Inflammatory macrophage treated with lipopolysaccharide for 1 hour (primary cell): ENCODE data around the gene MAD1L1.
A peak's percentile ranks its signal among the peaks of the same experiment; 100 is the strongest.

Source experiments
- DNase-seq, 2 donors: peaks; one replicate each; pipeline ENCODE4 v3.0.0-alpha.2; 2020 to 2022

MAD1L1 gene

DNA sequence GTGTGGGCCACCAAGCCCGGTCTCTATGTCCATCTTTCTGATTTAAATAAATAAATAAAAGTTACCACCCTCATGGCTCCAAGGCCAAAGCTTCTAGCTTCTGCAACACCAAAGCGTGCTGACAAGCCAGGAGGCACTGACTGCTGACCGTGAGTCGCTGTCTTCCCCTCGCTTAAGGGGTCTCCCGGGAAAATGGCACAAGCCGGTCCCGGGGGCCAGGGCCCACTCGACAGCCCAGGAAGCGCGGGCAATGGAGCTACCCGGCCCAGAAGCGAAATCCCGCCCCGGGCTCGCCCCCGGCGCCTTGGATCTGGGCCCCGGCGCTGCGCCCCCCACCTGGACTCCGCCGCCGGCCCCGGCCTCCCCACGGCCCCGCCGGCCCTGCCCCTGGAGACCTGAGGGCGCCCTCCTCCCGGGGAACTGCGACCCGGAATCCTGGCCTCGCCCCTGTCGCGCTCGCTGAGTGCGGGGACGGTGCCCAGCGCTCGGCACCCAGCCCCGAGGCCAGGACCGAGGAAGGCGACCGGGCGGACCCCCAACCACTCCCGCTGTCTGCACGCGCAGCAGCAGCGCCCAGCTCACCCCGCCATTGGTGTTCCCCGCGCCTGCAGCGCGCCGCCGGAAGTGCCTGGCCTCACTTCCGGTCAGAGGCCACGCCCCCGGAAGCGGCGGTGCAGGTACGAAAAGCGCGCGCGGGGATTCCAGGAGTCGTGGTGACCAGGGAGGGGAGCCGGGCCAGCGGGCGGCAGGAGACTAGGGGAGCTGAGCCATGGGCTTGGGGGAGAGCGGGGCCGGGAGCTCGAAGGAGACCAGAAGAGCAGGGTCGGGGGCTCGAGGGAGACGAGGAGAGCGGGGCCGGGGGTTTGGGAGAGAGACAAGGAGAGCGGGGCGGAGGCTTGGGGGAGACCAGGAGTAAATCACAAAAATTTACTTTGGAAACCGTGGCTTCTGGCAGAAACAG is 9.1 kb upstream of the MAD1L1 start, which contains the start of the genes MRM2 and NUDT1:
MRM2 (minus strand) TSS at position 626 of the 961 bp plus-strand sequence; CDS start at position 590, 36 bp downstream.
NUDT1 (plus strand) TSS at position 647 of the 961 bp plus-strand sequence. CDS start 2,349 bp downstream, outside the sequence.
- peak; percentile 72 to 86 for DNase-seq

DNA sequence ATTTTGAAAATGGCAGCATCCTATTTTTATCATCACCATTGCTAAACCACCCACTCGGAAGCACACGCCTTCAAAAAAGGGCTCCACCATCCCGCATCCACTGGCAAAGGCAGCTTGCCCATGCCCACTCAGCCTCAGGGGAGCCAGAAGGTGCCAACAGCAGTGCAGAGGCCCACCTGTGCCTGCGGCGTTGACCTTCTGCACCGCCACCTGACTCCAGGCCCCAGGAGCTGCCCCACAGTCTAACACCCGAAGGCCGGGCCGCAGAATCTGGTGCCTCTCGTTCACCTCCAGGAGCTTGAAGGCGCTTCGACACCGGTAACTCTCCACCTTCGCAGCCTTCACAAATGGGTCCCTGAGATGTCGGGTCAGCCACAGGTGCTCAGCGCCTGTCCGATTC is 6.5 kb upstream of the MAD1L1 start:
- DNase-seq: no peak

DNA sequence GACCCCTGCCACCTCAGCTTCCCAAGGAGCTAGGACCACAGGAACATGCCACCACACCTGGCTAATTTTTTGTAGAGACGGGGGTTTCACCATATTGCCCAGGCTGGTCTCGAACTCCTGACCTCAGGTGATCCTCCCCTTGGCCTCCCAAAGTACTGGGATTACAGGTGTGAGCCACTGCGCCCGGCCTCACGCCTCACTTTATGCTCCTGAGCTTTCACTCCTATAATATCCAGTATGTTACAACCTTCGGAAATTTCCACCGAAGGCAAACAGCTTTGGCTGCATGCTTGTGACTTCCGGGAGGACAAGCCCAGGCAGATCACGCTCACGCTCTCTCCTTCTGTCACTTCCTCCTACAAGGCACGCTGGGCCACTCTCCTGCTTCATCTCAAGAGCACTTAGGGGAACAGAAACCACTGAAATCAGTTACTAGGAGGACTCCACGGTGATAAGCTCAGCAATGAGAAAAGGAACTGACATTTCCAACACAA is 4.4 kb upstream of the MAD1L1 start:
- peak; percentile 85 to 93 for DNase-seq

DNA sequence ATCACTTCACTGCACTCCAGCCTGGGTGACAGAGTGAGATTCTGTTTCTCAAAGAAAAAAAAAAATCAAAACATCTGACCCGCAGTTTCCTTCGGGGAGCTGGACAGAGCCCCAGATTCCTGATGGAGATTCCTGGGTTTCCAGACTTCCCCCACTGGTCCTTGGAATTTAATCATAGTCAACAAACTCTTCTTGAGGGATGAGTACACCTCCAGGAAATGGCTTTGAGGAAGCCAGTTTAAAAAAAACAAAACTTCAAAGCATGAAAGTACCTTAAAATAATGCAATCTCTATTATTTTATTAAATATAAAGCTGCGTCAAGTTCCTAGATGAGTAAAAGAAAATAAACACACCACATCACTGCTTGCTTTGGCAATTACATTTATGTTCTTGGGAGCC is 1.2 kb upstream of the MAD1L1 start:
- DNase-seq: no peak

DNA sequence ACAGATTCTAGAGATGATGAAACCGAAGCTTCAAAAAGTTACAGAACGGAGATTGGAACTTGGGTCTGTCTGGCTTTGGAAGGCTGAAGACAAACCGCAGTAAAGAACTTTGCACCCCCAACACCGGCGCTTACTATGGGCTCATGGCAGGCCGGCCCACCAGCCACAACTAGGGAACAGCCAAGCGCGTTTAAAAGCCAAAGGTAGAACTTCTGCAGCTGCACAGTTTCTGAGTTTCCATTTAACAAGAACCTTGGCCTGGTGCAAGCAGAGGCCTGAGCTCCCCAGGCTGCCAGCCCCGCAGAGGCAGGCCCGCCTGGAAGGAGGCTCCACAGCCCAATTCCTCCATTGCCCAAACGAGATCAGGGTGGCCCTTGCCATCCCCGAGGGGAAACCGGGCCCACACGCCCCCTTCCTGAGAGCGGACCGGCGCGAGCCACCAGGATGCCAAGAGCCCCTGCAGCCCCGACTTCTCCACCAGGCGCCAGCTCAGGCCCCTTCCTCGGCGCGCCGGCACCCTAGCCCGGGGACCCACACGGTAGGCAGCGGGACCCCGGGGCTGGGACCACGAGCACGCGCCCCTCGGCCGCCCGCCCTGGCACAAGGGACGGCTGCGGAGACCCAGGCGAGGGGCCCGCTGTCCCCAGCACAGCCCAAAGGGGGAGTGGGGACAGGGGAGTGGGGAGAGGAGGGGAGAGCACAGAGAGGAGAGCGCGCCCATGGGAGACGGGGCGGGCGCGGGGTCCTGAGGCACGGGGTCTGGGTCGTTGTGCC is 566 bp downstream of the MAD1L1 start:
- DNase-seq: no peak

DNA sequence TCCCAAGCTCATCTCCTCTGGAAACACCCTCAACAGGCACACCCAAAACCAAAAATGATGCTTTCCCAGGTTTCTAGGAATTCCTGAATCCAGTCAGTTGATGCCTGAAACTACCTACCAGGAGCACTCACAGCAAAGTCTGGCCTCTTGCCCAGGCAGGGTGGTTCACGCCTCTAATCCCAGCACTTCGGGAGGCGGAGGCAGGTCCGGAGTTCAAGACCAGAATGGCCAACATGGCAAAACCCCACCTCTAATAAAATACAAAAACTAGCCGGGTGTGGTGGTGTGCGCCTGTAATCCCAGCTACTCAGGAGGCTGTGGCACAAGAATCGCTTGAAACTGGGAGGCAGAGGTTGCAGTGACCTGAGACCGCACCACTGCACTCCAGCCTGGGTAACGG is 1.9 kb downstream of the MAD1L1 start:
- no peak for DNase-seq

DNA sequence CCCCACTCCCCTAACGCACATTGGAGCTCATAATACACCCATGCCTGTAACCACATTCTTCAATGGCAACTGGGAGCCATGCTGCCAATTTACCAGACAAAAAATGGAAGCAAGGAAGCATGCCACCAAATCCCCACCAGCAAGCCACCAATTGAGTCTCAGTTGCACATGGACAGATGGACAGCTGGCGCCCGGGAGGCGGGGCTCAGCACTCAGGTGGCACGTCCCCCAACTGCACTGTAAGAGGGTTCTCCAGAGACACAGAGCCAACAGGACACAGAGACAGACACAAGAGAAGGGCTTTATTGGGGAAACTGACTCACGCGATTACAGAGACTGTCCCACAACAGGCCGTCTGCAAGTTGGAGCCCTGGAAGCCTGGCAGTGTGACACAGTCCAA is 2.5 kb downstream of the MAD1L1 start:
- no peak for DNase-seq

DNA sequence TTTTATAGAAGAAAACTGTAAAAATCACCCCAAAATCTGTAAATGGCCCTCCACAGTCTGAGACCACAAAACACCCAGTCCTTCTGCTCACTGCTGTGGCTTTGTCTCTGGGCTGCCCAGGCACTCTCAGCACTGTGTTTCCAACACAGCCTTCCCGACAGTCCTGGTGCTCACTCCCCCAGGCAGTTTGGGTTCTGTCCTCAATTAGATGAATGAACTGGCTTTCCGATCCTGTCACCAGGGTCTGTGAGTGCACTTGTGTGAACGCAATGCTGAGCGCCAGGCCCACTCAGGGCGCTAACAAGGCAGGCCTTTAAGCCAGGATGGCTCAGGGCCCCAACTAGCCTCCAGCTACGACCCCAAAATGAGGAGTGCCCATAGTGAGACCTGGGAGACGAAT is 3.3 kb downstream of the MAD1L1 start:
- no peak for DNase-seq

DNA sequence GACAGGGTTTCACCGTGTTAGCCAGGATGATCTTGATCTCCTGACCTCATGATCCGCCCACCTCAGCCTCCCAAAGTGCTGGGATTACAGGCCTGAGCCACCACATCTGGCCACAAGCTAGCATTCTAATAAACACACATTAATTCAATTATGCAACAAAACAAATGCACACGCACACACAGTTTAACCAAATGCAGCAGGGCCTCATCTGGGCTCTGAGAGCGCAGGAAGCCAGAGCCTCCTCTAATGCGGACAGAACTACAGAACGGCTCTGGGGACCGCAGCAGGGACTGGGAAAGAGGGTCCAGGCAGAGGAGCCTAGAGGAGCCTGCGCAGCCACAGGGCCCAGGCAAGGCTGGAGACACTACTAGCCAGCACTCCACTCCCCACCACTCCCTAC is 3.8 kb downstream of the MAD1L1 start:
- no peak for DNase-seq

DNA sequence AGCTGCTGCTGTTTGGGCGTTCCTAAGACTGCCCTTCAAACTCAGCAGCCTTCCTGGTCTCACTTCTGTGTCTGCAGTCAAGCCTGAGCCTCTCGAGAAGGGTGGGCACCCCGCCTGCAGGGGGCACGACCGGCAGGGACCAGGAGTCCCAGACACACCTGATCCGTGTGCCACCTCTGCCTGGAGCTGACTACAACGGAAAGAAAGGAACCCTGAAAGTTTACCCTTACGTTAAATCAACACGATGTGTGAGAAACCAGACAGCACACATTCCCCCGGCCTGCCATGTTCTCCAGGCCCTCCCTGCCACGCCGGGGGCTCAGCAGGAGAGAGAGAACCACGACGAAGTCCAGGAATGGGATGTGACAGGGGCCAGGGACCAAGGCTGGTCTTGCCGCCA is 5.0 kb downstream of the MAD1L1 start:
- DNase-seq: no peak

DNA sequence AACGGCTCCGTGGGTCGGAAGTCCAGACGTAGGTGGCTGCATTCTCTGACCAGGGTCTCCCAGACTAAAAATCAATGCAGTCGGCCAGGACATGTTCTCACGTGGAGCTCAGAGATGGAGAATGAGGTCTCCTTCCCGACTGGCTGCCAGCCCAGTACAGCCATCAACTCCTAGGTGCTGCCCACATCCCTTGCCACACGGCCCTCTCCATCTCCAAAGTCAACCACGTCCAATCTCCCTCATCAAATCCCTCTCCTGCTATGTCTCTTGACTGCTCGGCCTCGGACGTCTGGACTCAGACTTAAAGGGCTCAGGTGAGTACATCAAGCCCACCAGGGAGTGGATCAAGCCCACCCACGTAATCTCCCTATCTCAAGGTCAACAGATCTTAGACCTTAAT is 6.9 kb downstream of the MAD1L1 start:
- no peak for DNase-seq

DNA sequence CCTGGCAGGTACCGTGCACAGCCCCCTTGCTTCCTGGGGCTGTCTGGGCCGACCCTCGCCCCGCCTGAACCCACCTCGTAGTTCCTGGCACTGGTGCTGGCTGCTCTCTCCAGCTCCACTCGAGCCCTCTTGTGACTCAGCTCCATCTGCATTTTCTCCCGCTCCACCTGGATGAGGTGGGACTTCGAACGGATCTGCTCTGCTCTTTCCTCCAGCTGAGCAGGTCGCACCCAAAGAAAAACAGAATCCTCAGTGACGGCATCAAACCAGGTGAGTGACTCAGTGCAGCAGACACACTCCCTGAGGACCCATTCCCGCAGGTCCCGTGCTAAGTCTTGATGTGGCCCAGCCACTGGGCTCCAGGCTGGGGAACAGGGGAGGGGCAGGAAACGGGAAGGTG is 7.4 kb downstream of the MAD1L1 start:
- DNase-seq: no peak

DNA sequence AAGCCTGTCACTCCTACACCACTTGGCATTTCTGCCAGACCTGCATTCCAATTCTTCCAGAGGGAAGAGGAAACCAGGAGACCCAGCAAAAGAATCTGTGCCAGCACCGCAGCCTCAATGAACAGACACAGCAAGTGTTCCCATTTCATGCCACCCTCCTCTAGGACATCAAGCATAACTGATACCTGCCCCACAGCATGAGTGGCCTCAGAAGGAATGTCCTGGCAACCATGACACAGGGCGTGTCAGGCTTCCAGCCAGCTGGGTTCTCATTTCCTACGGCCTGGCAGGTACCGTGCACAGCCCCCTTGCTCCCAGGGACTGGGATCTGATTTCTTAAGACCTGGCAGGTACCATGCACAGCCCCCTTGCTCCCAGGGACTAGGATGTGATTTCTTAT is 7.8 kb downstream of the MAD1L1 start:
- DNase-seq: no peak

DNA sequence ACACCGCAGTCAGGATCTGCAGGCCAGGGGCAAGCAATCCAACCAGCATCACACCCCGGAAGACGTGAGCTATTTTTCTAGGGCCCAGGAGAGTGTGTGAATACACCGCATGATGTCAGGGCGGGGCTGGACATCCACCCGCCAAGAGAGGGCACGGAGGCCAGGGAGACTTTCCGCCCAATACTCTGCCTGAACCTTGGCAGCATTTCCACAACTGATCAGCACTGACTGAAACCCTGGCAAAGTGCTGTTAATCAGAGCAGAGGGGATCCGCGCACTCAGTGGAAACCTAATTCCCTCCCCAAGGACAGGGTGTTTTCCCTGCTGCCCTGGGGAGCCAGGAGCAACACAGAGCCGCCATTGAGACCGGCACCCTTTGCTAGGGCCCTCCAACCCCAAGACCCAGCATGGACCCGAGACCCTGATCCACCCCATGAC is 8.2 kb downstream of the MAD1L1 start:
- no peak for DNase-seq

DNA sequence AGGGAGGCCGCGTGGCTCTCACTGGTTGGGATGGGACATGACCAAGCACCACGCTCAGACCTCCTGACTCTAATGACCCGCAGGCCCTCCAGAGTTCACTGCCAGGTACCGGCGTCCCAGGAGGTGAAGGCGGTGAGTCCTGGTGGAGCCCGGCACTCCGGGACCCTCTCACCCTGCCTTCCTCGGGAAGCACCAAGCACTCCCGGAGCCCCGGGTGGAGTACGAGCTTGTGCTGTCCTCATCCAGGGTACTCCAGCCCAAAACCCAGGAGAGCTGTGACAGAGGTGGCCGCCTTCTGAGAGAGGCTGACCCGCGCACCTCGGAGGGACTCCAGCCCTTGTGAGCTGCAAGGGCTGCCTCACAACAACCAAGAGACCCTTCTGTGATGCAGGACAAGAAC is 9.4 kb downstream of the MAD1L1 start:
- DNase-seq: no peak

DNA sequence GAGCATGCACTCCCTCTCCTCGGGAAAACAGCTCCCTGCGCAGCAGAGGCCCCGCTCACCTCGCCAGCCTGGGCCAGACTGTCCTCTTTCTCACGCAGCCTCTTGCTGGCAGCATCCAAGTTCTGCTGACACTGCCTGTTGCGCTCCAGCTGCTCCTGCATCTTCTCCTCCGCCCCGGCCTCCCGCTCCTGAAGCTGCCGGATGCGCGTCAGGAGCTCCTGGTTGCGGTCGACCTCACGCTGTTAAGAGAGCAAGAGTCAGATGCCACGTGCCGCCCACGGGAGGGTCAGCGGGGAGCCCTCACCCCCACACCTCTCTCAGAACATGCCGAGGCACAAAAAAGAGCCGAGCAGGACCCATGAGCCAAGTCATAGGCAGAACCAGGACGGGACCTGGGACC is 10.2 kb downstream of the MAD1L1 start:
- no peak for DNase-seq

DNA sequence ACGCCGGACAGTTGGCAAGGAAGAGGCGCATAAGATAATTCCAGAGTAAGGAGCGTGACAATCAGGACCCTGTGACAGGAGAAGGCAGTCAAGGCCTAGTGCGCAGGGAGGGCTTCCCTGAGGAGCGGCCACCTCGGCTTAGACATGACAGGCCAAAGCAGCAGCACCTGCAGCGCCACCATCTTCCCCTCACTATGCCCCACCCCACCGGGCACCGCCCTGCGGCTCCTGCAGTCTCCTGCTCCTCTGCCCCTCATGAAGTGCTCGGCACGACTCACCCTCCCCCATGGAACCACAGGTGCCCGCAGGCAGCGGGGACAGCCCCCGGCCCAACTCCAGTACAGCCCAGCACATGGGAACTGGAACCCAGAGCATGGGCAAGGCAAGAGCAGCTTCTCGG is 11.8 kb downstream of the MAD1L1 start:
- no peak for DNase-seq

DNA sequence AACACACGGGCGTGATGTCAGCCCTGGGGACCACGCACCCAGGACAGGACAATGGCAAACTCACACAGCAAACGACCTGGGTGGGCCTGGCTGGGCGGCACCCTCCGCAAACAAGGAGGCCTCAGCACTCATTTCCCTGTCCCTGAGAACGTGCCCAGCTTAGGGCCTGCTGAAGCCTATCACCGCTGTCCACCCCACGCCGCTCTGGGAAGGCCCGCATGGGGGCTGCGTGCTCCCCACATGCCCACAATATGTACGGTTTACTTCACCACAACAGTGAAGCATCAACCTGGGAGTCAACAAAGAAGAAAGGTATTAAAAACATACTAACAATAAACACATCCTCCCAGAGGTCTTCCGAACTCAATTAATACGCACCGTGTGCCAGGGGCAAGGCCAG is 12.2 kb downstream of the MAD1L1 start:
- no peak for DNase-seq

DNA sequence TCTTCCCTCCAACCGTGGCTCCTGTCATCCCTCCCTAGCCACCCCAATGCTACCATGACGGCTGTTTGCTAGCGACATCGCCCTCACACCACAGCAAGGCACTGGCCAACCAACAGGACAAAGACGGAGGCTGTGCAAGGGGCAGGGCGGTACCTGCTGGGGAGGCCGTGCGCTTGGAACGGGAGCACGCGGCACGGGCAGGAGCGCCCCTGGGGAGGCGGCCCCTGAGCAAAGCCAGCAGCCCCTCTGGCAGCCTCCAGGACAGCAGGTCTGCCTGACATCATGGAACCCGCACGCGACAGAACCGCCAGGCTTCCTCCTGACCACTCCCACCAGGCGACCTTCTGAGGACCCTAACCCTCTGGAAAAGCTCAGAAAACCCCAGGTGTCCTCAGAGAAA is 12.7 kb downstream of the MAD1L1 start:
- no peak for DNase-seq

DNA sequence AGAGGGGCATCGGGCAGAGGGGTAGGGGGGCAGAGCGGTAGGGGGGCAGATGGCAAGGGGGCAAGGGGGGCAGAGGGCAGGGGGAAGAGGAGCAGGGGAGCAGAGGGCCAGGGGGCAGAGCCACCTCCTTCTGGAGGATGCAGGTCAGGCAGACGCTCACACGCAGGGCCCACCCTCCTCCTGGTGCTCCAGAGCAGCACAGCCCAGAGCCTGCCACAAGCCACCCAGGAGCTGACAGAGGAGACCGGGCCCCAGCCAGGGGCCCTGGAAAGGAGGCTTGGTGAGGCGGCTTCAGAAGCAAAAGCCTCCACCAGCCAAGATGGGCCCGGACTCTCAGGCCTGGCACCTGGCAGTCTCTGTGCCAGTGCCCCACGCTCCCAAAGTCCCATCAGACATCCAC is 13.1 kb downstream of the MAD1L1 start:
- no peak for DNase-seq

DNA sequence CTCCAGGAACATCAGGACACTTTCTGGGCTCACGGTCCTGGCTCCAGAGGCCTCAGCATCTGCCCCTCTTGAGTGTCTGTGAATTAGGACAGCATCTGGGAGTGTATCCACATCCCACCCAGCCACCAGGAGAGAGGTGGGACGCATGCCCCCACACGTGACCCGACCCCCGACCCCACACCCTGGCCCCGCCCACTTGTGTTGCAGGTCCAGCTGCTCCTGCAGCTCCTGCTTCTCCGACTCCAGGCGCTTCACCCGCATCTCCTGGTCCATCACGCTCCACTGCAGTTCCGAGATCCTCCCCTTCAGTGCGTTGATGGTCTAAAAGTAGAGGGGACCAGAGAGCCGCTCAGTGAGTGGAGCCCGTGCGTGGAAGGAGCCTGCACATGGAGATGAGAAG is 13.6 kb downstream of the MAD1L1 start:
- DNase-seq: no peak

DNA sequence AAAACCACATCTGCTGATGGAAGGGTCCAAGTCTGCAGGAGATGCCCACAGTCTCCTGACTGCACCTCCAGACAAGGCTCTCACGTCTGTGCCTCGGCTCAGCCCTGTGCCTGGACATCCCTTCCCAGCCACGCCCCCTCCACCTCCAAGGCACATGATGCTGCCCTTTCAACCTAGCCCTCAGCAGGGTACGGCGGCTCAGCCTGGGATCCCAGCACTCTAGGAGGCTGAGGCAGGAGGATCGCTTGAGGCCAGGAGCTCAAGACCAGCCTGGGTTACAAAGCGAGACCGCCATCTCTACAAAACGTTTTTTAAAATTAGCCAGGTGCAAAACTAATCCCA is 14.3 kb downstream of the MAD1L1 start:
- DNase-seq: no peak

DNA sequence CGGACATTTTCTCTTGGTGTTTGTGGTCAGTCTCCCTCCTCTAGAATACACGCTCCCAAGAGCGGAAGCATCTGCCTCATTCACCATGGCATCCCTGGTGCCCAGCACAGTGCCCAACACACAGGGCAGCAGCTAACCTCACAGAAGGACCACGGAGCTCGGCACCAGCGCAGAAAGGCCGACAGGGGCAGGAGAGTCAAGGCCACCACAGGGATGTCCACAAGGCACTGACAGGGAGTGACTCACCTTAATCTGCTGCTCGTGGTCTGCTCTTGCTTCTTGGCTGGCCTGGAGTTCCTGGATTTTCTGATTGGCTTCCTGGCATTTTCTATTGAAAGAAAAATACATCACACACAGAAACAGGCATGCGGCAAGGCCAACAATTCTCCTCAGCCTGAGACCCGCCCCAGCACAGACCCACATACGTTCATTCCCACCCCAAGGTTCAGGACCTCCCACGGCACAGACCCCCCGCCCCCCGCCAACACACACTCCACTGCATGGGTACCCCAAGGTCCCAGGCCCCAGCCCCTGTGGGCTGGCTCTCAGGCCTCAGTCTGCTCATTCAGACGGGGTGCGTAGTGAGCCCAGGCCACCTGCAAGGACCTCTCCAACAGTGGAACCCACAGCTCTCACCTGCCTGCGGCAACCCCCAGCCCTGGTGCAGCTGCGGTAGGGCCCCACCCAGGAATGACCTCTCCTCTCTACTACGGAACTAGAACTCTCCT is 14.9 kb downstream of the MAD1L1 start:
- DNase-seq: no peak
